ENCODE data around the gene FARS2.

- TF ChIP-seq GATA3 (IDR thresholded peaks at IDR 0.05; ENCODE audit: low read depth, low read length) (no peak), GATA2 (IDR thresholded peaks at IDR 0.05; ENCODE audit: low read depth, low read length) (no peak)
Observed at GRCh38 chr6:5693225-5694145, 432.2 kb downstream of the FARS2 start.
